ENCODE measurements around the gene TACR2.

Gene TACR2

GRCh38 chr10:69405221-69405620 is 11.5 kb downstream of the TACR2 start:
- no peak for DNase-seq (ENCODE audit: low read depth in 2 of 3, low spot score in 2 of 3)

GRCh38 chr10:69404786-69405185 is 11.9 kb downstream of the TACR2 start:
- DNase-seq (ENCODE audit: low read depth in 2 of 3, low spot score in 2 of 3): no peak

GRCh38 chr10:69403519-69403918 is 13.2 kb downstream of the TACR2 start:
- no peak for DNase-seq (ENCODE audit: low read depth in 2 of 3, low spot score in 2 of 3)

- DNase-seq (ENCODE audit: low read depth in 2 of 3, low spot score in 2 of 3): no peak
Observed at GRCh38 chr10:69403066-69403465, 13.7 kb downstream of the TACR2 start.

- no peak for DNase-seq (ENCODE audit: low read depth in 2 of 3, low spot score in 2 of 3)
Observed at GRCh38 chr10:69402386-69402785, 14.3 kb downstream of the TACR2 start.

- DNase-seq (ENCODE audit: low read depth in 2 of 3, low spot score in 2 of 3): no peak
Observed at GRCh38 chr10:69401416-69401815, 15.3 kb downstream of the TACR2 start.

- no peak for DNase-seq (ENCODE audit: low read depth in 2 of 3, low spot score in 2 of 3)
Observed at GRCh38 chr10:69400936-69401335, 15.8 kb downstream of the TACR2 start.

- no peak for DNase-seq (ENCODE audit: low read depth in 2 of 3, low spot score in 2 of 3)
Observed at GRCh38 chr10:69398466-69398865, 18.3 kb downstream of the TACR2 start.

- DNase-seq (ENCODE audit: low read depth in 2 of 3, low spot score in 2 of 3): no peak
Observed at GRCh38 chr10:69397972-69398371, 18.7 kb downstream of the TACR2 start.

- DNase-seq (ENCODE audit: low read depth in 2 of 3, low spot score in 2 of 3): no peak
Observed at GRCh38 chr10:69394020-69394419, 22.7 kb downstream of the TACR2 start.

GRCh38 chr10:69392481-69393000 is 24.2 kb downstream of the TACR2 start:
- peak; percentile 46 to 55 (median 49) for DNase-seq (ENCODE audit: low read depth in 2 of 3, low spot score in 2 of 3)

- no peak for DNase-seq (ENCODE audit: low read depth in 2 of 3, low spot score in 2 of 3)
Observed at GRCh38 chr10:69391158-69391557, 25.6 kb downstream of the TACR2 start.

- no peak for DNase-seq (ENCODE audit: low read depth in 2 of 3, low spot score in 2 of 3)
Observed at GRCh38 chr10:69389827-69390490, 26.8 kb downstream of the TACR2 start.

- DNase-seq (ENCODE audit: low read depth in 2 of 3, low spot score in 2 of 3): no peak
Observed at GRCh38 chr10:69388488-69388887, 28.2 kb downstream of the TACR2 start.

- no peak for DNase-seq (ENCODE audit: low read depth in 2 of 3, low spot score in 2 of 3)
Observed at GRCh38 chr10:69387500-69387899, 29.2 kb downstream of the TACR2 start.

GRCh38 chr10:69385454-69386350 is 31.0 kb downstream of the TACR2 start:
- DNase-seq (ENCODE audit: low read depth in 2 of 3, low spot score in 2 of 3): no peak

- no peak for DNase-seq (ENCODE audit: low read depth in 2 of 3, low spot score in 2 of 3)
Observed at GRCh38 chr10:69384320-69384719, 32.4 kb downstream of the TACR2 start.

GRCh38 chr10:69383558-69383957 is 33.2 kb downstream of the TACR2 start:
- DNase-seq (ENCODE audit: low read depth in 2 of 3, low spot score in 2 of 3): no peak

- no peak for DNase-seq (ENCODE audit: low read depth in 2 of 3, low spot score in 2 of 3)
Observed at GRCh38 chr10:69382382-69383117, 34.2 kb downstream of the TACR2 start.

GRCh38 chr10:69379800-69380199 is 36.9 kb downstream of the TACR2 start:
- no peak for DNase-seq (ENCODE audit: low read depth in 2 of 3, low spot score in 2 of 3)

GRCh38 chr10:69377933-69378332 is 38.8 kb downstream of the TACR2 start:
- DNase-seq (ENCODE audit: low read depth in 2 of 3, low spot score in 2 of 3): no peak

GRCh38 chr10:69377191-69377590 is 39.5 kb downstream of the TACR2 start:
- DNase-seq (ENCODE audit: low read depth in 2 of 3, low spot score in 2 of 3): no peak

All from activated CD8-positive, alpha-beta memory T cell treated with anti-CD3 and anti-CD28 coated beads for 48 hours (primary cell).